Liver (tissue), 3 donors: ENCODE results near the gene RBMS3.

ENCODE experiments used
- EGR1 ChIP-seq, 2 donors: IDR thresholded peaks; 2 replicates each; pipeline ENCODE4 v1.6.1; 2016 to 2018; ENCODE audit warnings: antibody characterized with exemption in 2 of 2, low read depth in 2 of 2
- FOXA1 ChIP-seq: IDR thresholded peaks from 2 replicates; pipeline ENCODE4 v1.6.1; 2016; ENCODE audit warnings: antibody characterized with exemption
- GABPA ChIP-seq, 2 donors: IDR thresholded peaks in 1 of 2; conservative IDR thresholded peaks in 1 of 2; 2 replicates each; pipeline ENCODE4 v1.6.1; 2016; ENCODE audit warnings: antibody characterized with exemption in 2 of 2, mild to moderate bottlenecking in 1 of 2, moderate library complexity in 1 of 2
- HNF4G ChIP-seq: IDR thresholded peaks from 2 replicates; pipeline ENCODE4 v1.6.1; 2016; ENCODE audit warnings: antibody characterized with exemption
- JUND ChIP-seq, 2 donors: IDR thresholded peaks; 2 replicates each; pipeline ENCODE4 v1.6.1; 2016; ENCODE audit warnings: antibody characterized with exemption in 2 of 2
- NR2F2 ChIP-seq: IDR thresholded peaks from 2 replicates; pipeline ENCODE4 v1.6.1; 2016; ENCODE audit warnings: antibody characterized with exemption
- RAD21 ChIP-seq, 2 donors: IDR thresholded peaks; 2 replicates each; pipeline ENCODE4 v1.6.1; 2016; ENCODE audit warnings: antibody characterized with exemption in 2 of 2, mild to moderate bottlenecking in 2 of 2
- SP1 ChIP-seq: IDR thresholded peaks from 2 replicates; pipeline ENCODE4 v1.6.1; 2018; ENCODE audit warnings: antibody characterized with exemption, mild to moderate bottlenecking
- TAF1 ChIP-seq: conservative IDR thresholded peaks from 2 replicates; pipeline ENCODE4 v1.6.1; 2016; ENCODE audit warnings: antibody characterized with exemption, mild to moderate bottlenecking
- TF ChIP-seq, protein P1 (sequence below): fragments of 150-350 bp; IDR thresholded peaks from 2 replicates; pipeline ENCODE4 v1.5.1; 2017; ENCODE audit warnings: improper control_type of control experiment, low read depth, low read length; ENCODE audit not compliant: missing input control
- TF ChIP-seq, protein P2 (sequence below): IDR thresholded peaks from 2 replicates; pipeline ENCODE4 v1.6.1; 2016; ENCODE audit warnings: antibody characterized with exemption, mild to moderate bottlenecking
- TF ChIP-seq, protein P3 (sequence below): IDR thresholded peaks from 2 replicates; pipeline ENCODE4 v1.6.1; 2016; ENCODE audit warnings: antibody characterized with exemption
- TF ChIP-seq, protein P4 (sequence below): IDR thresholded peaks from 2 replicates; pipeline ENCODE4 v1.6.1; 2016; ENCODE audit warnings: antibody characterized with exemption
- TF ChIP-seq, protein P5 (sequence below): IDR thresholded peaks from 2 replicates; pipeline ENCODE4 v1.6.1; 2016; ENCODE audit warnings: antibody characterized with exemption
- donor health status: healthy.
- donor health status: healthy.

DNA sequence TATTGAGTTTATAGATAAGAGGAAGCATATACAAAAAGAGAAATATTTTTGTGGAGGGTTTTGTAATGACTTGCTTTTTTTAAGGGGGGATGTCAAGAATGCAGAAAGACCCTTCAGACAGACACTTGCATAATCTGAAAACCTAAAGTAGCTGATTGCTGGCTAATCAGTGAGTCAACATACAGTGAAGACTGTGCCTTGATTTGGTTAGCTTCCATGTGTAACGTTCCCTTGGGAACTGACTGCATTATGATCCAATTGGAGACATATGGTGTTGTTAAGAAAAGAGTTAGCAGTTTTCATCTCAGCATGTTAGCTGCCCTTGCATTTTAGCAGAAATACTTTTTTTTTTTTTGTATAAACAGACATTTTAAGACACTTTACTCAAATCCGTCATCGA, 483.2 kb downstream of the RBMS3 start:
- TF ChIP-seq, protein P1, sequence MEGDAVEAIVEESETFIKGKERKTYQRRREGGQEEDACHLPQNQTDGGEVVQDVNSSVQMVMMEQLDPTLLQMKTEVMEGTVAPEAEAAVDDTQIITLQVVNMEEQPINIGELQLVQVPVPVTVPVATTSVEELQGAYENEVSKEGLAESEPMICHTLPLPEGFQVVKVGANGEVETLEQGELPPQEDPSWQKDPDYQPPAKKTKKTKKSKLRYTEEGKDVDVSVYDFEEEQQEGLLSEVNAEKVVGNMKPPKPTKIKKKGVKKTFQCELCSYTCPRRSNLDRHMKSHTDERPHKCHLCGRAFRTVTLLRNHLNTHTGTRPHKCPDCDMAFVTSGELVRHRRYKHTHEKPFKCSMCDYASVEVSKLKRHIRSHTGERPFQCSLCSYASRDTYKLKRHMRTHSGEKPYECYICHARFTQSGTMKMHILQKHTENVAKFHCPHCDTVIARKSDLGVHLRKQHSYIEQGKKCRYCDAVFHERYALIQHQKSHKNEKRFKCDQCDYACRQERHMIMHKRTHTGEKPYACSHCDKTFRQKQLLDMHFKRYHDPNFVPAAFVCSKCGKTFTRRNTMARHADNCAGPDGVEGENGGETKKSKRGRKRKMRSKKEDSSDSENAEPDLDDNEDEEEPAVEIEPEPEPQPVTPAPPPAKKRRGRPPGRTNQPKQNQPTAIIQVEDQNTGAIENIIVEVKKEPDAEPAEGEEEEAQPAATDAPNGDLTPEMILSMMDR = no peak
- TF ChIP-seq, protein P2, sequence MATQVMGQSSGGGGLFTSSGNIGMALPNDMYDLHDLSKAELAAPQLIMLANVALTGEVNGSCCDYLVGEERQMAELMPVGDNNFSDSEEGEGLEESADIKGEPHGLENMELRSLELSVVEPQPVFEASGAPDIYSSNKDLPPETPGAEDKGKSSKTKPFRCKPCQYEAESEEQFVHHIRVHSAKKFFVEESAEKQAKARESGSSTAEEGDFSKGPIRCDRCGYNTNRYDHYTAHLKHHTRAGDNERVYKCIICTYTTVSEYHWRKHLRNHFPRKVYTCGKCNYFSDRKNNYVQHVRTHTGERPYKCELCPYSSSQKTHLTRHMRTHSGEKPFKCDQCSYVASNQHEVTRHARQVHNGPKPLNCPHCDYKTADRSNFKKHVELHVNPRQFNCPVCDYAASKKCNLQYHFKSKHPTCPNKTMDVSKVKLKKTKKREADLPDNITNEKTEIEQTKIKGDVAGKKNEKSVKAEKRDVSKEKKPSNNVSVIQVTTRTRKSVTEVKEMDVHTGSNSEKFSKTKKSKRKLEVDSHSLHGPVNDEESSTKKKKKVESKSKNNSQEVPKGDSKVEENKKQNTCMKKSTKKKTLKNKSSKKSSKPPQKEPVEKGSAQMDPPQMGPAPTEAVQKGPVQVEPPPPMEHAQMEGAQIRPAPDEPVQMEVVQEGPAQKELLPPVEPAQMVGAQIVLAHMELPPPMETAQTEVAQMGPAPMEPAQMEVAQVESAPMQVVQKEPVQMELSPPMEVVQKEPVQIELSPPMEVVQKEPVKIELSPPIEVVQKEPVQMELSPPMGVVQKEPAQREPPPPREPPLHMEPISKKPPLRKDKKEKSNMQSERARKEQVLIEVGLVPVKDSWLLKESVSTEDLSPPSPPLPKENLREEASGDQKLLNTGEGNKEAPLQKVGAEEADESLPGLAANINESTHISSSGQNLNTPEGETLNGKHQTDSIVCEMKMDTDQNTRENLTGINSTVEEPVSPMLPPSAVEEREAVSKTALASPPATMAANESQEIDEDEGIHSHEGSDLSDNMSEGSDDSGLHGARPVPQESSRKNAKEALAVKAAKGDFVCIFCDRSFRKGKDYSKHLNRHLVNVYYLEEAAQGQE = no peak
- TF ChIP-seq, protein P3, sequence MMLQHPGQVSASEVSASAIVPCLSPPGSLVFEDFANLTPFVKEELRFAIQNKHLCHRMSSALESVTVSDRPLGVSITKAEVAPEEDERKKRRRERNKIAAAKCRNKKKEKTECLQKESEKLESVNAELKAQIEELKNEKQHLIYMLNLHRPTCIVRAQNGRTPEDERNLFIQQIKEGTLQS = no peak
- TF ChIP-seq HNF4G (no peak), RAD21 (IDR thresholded peaks at IDR 0.05) (no peak), GABPA (IDR thresholded peaks at IDR 0.05 in 1 of 2, conservative IDR thresholded peaks at IDR 0.05 in 1 of 2) (no peak), SP1 (no peak), EGR1 (IDR thresholded peaks at IDR 0.05; ENCODE audit: low read depth in 2 of 2) (no peak), FOXA1 (no peak), JUND (IDR thresholded peaks at IDR 0.05) (no peak), NR2F2 (no peak), TAF1 (no peak)
- TF ChIP-seq, protein P4, sequence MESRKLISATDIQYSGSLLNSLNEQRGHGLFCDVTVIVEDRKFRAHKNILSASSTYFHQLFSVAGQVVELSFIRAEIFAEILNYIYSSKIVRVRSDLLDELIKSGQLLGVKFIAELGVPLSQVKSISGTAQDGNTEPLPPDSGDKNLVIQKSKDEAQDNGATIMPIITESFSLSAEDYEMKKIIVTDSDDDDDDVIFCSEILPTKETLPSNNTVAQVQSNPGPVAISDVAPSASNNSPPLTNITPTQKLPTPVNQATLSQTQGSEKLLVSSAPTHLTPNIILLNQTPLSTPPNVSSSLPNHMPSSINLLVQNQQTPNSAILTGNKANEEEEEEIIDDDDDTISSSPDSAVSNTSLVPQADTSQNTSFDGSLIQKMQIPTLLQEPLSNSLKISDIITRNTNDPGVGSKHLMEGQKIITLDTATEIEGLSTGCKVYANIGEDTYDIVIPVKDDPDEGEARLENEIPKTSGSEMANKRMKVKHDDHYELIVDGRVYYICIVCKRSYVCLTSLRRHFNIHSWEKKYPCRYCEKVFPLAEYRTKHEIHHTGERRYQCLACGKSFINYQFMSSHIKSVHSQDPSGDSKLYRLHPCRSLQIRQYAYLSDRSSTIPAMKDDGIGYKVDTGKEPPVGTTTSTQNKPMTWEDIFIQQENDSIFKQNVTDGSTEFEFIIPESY = no peak
- TF ChIP-seq, protein P5, sequence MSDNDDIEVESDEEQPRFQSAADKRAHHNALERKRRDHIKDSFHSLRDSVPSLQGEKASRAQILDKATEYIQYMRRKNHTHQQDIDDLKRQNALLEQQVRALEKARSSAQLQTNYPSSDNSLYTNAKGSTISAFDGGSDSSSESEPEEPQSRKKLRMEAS = no peak
